AG04449 (cell line): ENCODE results near the gene DOCK9.
"Not testable (repeated sequence)": the region's sequence is repeated elsewhere in the genome, so short reads cannot be mapped to it uniquely, and the experiment has no call there.

Experiments
- CTCF ChIA-PET: fragments of 350-600 bp; formaldehyde crosslinking; extraction: SDS; loops from one replicate; lab custom pipeline; 2021; ENCODE audit warnings: antibody characterized with exemption; lab: Yijun Ruan, JAX
- POLR2A ChIA-PET: fragments of 400-600, 350-600 bp; formaldehyde crosslinking; extraction: SDS; loops from one replicate; lab custom pipeline; 2020; ENCODE audit warnings: antibody characterized with exemption, inconsistent platforms; lab: Yijun Ruan, JAX
- DNase-seq: peaks from one replicate; pipeline ENCODE4 v3.0.0-alpha.2; 2010; ENCODE audit warnings: low read depth, low spot score
- H3K4me3 ChIP-seq: 2 replicates; pipeline ENCODE4 v1.5.1; 2011; ENCODE audit warnings: low read depth, mild to moderate bottlenecking, control low read depth, low read length
- TF ChIP-seq, protein P1 (sequence below): IDR thresholded peaks from one replicate; pipeline ENCODE4 v1.5.1; 2011; ENCODE audit warnings: mild to moderate bottlenecking, moderate library complexity, low read length, control low read depth, inconsistent platforms; ENCODE audit not compliant: insufficient read depth; ENCODE audit errors: missing control alignments

Gene DOCK9

GRCh38 chr13:98761126-98761985 lies 216.5 kb downstream of the DOCK9 start:
- ChIA-PET POLR2A (no interaction called here), CTCF (interaction anchor here (0.8 to 1.2 kb wide), 3 partner anchors 10 to 81 kb away, joined by 3 read pairs; no protein-coding TSS in a partner anchor)
- DNase-seq: no peak
- peak overlapping the region; percentile 42 for H3K4me3 ChIP-seq
- TF ChIP-seq, protein P1, sequence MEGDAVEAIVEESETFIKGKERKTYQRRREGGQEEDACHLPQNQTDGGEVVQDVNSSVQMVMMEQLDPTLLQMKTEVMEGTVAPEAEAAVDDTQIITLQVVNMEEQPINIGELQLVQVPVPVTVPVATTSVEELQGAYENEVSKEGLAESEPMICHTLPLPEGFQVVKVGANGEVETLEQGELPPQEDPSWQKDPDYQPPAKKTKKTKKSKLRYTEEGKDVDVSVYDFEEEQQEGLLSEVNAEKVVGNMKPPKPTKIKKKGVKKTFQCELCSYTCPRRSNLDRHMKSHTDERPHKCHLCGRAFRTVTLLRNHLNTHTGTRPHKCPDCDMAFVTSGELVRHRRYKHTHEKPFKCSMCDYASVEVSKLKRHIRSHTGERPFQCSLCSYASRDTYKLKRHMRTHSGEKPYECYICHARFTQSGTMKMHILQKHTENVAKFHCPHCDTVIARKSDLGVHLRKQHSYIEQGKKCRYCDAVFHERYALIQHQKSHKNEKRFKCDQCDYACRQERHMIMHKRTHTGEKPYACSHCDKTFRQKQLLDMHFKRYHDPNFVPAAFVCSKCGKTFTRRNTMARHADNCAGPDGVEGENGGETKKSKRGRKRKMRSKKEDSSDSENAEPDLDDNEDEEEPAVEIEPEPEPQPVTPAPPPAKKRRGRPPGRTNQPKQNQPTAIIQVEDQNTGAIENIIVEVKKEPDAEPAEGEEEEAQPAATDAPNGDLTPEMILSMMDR: no peak

DNA sequence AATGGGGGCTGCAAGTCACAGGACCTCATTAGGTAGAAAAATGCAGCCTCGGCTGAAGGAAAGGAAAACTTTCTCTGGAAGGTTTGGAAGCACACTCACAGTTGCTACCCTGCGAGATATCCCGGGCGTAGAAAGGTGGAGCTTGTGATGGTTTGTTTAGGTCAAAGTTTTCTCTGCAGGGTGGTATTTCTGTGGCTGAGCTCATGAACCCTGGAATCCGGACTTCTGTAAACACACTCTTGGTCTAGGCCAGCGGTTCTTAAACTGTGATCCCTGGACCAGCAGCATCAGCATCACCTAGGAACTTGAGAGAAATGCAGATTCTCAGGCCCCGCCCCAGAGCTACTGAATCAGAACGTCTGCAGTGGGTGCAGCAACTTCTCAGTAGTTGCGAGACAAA lies 222.1 kb downstream of the DOCK9 start:
- ChIA-PET POLR2A (no interaction called here), CTCF (interaction anchor here (1.4 kb wide), 1 partner anchor 20 kb away, joined by 3 read pairs; no protein-coding TSS in a partner anchor)
- no peak overlapping the region for H3K4me3 ChIP-seq
- no peak for DNase-seq
- TF ChIP-seq, protein P1: no peak

DNA sequence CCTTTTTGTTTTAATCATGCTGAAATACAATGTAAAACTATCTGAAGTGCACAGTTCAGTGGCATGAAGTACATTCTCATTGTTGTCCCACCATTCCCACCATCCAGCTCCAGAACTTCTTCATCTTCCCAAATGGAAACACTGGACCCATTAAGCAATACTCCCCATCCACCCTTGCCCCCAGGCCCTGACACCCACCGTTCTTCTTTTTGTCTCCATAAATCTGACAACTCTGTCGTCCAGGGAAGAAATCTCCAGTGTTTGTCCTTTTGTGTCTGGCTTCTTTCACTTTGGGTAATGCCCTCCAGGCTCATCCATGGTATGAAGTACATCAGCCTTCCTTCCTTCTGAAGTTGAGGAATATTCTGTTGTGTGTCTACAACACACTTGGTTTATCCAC lies 222.7 kb downstream of the DOCK9 start:
- ChIA-PET POLR2A (no interaction called here), CTCF (no interaction called here)
- TF ChIP-seq, protein P1: no peak
- no peak overlapping the region for H3K4me3 ChIP-seq
- no peak for DNase-seq

GRCh38 chr13:98754468-98754867 lies 223.4 kb downstream of the DOCK9 start:
- DNase-seq, H3K4me3 ChIP-seq, CTCF ChIA-PET, POLR2A ChIA-PET: not testable (repeated sequence)

DNA sequence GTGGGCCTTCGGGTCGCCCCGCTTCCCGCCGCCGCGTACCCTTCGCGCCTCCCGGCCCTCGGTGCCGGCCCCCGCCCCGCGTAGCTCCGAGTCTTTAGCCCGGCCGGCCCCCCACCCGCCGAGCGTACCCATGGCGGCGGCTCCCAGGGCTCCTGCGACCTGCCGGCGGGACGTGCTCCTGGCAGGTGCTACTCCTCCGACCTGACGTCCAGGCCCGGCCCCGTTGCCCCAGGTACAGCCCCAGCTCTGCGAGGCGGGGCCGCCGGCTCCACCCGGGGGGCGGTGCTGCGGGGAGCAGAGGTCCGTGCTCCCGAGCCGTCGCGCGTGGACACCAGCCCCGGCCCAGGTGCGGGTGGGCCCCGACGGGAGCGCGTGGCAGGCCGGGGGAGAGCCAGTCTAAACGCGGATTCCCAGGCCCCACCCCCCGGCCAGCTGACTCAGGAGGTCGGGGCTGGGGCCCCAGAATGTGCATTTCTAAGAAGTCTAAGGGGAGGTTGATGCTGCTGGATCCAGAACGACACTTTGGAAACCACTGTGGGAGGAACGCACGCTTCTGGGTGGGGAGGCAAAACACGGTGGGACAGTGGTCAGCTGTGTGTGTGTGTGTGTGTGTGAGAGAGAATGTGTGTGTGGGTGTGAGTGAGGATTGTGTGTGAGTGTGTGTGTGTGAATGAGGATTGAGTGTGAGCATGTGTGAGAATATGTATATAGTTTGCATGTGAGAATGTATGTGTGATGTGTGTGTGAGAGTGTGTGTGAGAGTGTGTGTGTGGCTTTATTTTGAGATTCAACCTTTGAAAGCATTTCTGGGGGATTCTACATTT lies 225.2 kb downstream of the DOCK9 start, which contains the start of gene SLC15A1:
Gene SLC15A1, minus strand, starts transcription at position 206 of the 824 bp plus-strand sequence. Its CDS starts 74 bp downstream, at position 132.
- peak within 1 kb of the TSS; percentile 29 for H3K4me3 ChIP-seq
- DNase-seq: no peak
- TF ChIP-seq, protein P1: no peak
- CTCF ChIA-PET: no interaction called here
- POLR2A ChIA-PET: no interaction called here

GRCh38 chr13:98751861-98752466 lies 225.9 kb downstream of the DOCK9 start:
- DNase-seq: no peak
- ChIA-PET POLR2A (no interaction called here), CTCF (no interaction called here)
- TF ChIP-seq, protein P1: no peak
- H3K4me3 ChIP-seq: peak overlapping the region; percentile 29
